Endothelial cell of umbilical vein (primary cell): Measurements from ENCODE around the gene CLIP3. TPM values are rescaled to one million over a fixed set of nuclear protein-coding genes. Genes with fewer than 3 reads are reported as not detected.
A peak's percentile ranks its signal among the peaks of the same experiment; 100 is the strongest.
"Not testable (repeated sequence)": the region's sequence is repeated elsewhere in the genome, so short reads cannot be mapped to it uniquely, and the experiment has no call there.

Source experiments
- BruUV-seq: library from RNA; stranded (reverse); fragments of 400-500 nt; replicated peaks from 2 replicates; lab custom pipeline; 2021; lab: Mats Ljungman, UMichigan
- CTCF ChIA-PET: fragments of 300-600, 350-600 bp; sonication (Branson Sonifier 250); formaldehyde crosslinking; loops from one replicate; lab custom pipeline; 2021; ENCODE audit warnings: antibody characterized with exemption, inconsistent platforms; lab: Charles Lee
- POLR2A ChIA-PET: fragments of 300-600, 350-600 bp; sonication (Branson Sonifier 250); formaldehyde crosslinking; loops from one replicate; lab custom pipeline; 2021; ENCODE audit warnings: antibody characterized with exemption, inconsistent platforms; lab: Charles Lee
- DNase-seq: peaks from one replicate; pipeline ENCODE4 v3.0.0-alpha.2; 2011; ENCODE audit warnings: low read depth, low spot score
- FAIRE-seq: peaks from 2 replicates; lab custom pipeline; 2011; peaks lifted over from hg19 to GRCh38; lab: Jason Lieb, UNC
- H2AFZ ChIP-seq: 2 replicates; pipeline ENCODE4 v1.6.0; 2012; ENCODE audit warnings: low read depth, low read length, control low read depth, inconsistent platforms
- H3K27ac ChIP-seq: 2 replicates; pipeline ENCODE4 v1.5.1; 2011; ENCODE audit warnings: low read depth, mild to moderate bottlenecking, control low read depth, low read length, moderate library complexity; ENCODE audit not compliant: insufficient read depth
- H3K27me3 ChIP-seq, 2 experiments: 2 replicates each; pipeline versions ENCODE4 v1.6.0 to v1.6.1; 2011; ENCODE audit warnings: low read length in 2 of 2, mixed read lengths in 1 of 2; ENCODE audit not compliant: control insufficient read depth in 2 of 2, insufficient read depth in 2 of 2
- H3K36me3 ChIP-seq, 2 experiments: 2 replicates in 1 of 2; 3 replicates in 1 of 2; pipeline ENCODE4 v1.5.1; 2011; ENCODE audit warnings: low read length in 2 of 2, mild to moderate bottlenecking in 1 of 2, moderate library complexity in 1 of 2; ENCODE audit not compliant: control insufficient read depth in 2 of 2, insufficient read depth in 2 of 2; ENCODE audit errors: extremely low read depth in 1 of 2
- H3K4me1 ChIP-seq: 3 replicates; pipeline ENCODE4 v1.5.1; 2011; ENCODE audit warnings: mild to moderate bottlenecking, low read length; ENCODE audit not compliant: control insufficient read depth, insufficient read depth; ENCODE audit errors: extremely low read depth
- H3K4me2 ChIP-seq: 2 replicates; pipeline ENCODE4 v1.6.1; 2011; ENCODE audit warnings: low read length, control low read depth, mixed read lengths; ENCODE audit not compliant: insufficient read depth
- H3K4me3 ChIP-seq, 3 experiments: fragments of 200-600 bp in 1 of 3; sonication (generic), shearing (Covaris generic) in 1 of 3; replicated peaks in 1 of 3; 2 replicates each; pipeline ENCODE4 v1.5.1; 2011 to 2016; ENCODE audit warnings: control low read depth in 3 of 3, low read length in 3 of 3, mild to moderate bottlenecking in 2 of 3, inconsistent platforms in 1 of 3, low read depth in 1 of 3, moderate library complexity in 1 of 3; ENCODE audit not compliant: insufficient read depth in 1 of 3
- H3K79me2 ChIP-seq: 2 replicates; pipeline ENCODE4 v1.6.0; 2012; ENCODE audit warnings: low read length, inconsistent platforms; ENCODE audit not compliant: control insufficient read depth, insufficient read depth
- H3K9ac ChIP-seq: replicated peaks from 2 replicates; pipeline ENCODE3; 2011; ENCODE audit warnings: low read length, control low read depth; ENCODE audit not compliant: insufficient read depth; ENCODE audit errors: extremely low read depth
- H3K9me1 ChIP-seq: replicated peaks from 3 replicates; pipeline ENCODE4 v1.6.0; 2011; ENCODE audit warnings: mild to moderate bottlenecking, low read length; ENCODE audit not compliant: control insufficient read depth, insufficient read depth; ENCODE audit errors: extremely low read depth
- H3K9me3 ChIP-seq: replicated peaks from 2 replicates; pipeline ENCODE4 v1.5.1; 2012; ENCODE audit warnings: low read length, inconsistent platforms; ENCODE audit not compliant: control insufficient read depth, insufficient read depth
- H4K20me1 ChIP-seq: replicated peaks from 2 replicates; pipeline ENCODE3; 2011; ENCODE audit warnings: mild to moderate bottlenecking, low read length; ENCODE audit not compliant: control insufficient read depth, insufficient read depth; ENCODE audit errors: extremely low read depth
- EZH2 ChIP-seq: IDR thresholded peaks from 2 replicates; pipeline ENCODE4 v1.6.1; 2012; ENCODE audit warnings: borderline replicate concordance, low read depth, mild to moderate bottlenecking, moderate library complexity, low read length, inconsistent platforms; ENCODE audit not compliant: severe bottlenecking
- FOS ChIP-seq: IDR thresholded peaks from 2 replicates; pipeline ENCODE4 v1.6.1; 2011; ENCODE audit warnings: mild to moderate bottlenecking, low read length, moderate library complexity, borderline replicate concordance; ENCODE audit not compliant: insufficient read depth
- GATA2 ChIP-seq: IDR thresholded peaks from 2 replicates; pipeline ENCODE4 v1.7.0; 2011; ENCODE audit warnings: low read depth, mild to moderate bottlenecking, moderate library complexity, mixed read lengths, low read length; ENCODE audit not compliant: insufficient read length, insufficient read depth
- JUN ChIP-seq: IDR thresholded peaks from 2 replicates; pipeline ENCODE4 v1.6.1; 2011; ENCODE audit warnings: borderline replicate concordance, low read depth; ENCODE audit not compliant: insufficient read length, insufficient read depth
- MYC ChIP-seq: IDR thresholded peaks from one replicate; pipeline ENCODE4 v1.6.1; 2011; ENCODE audit warnings: mild to moderate bottlenecking, low read depth, low read length
- POLR2A ChIP-seq: IDR thresholded peaks from 2 replicates; pipeline ENCODE4 v1.6.1; 2012; ENCODE audit warnings: low read depth, mild to moderate bottlenecking, control low read depth, low read length
- POLR2AphosphoS5 ChIP-seq: IDR thresholded peaks from 2 replicates; pipeline ENCODE4 v1.6.1; 2012; ENCODE audit warnings: low read depth, mild to moderate bottlenecking, control low read depth, low read length, moderate library complexity; ENCODE audit not compliant: insufficient read depth
- dilution Hi-C: fragments of 300-500 bp; cut with MboI; formaldehyde crosslinking; loops from one replicate; pipeline ENCODE4 v1.15.0; 2019; ENCODE audit warnings: low sequenced_read_pairs; ENCODE audit not compliant: extremely low pct_ligation_motif_present
- intact Hi-C: fragments of 100-400 bp; cut with micrococcal nuclease; formaldehyde crosslinking; loops from one replicate; pipeline ENCODE4 v1.10.0; 2022
- polyA plus RNA-seq, 4 experiments: library from polyadenylated mRNA; depleted of rRNA in 3 of 4; stranded (reverse) in 3 of 4; unstranded in 1 of 4; fragments of >200 nt; gene quantifications; 2 replicates each; pipeline versions ENCODE4 v1.2.1 to v1.2.3, GENCODE V29; 2011 to 2012; ENCODE audit warnings: missing spikeins in 1 of 4
- total RNA-seq: library from RNA; stranded (reverse); gene quantifications from 2 replicates; pipeline ENCODE4 v1.2.3, GENCODE V29; 2021
- TF ChIP-seq, protein P1 (sequence below): IDR thresholded peaks from 2 replicates; pipeline ENCODE4 v1.6.1; 2011; ENCODE audit not compliant: insufficient read depth, insufficient read length
- TF ChIP-seq, protein P2 (sequence below), 2 donors: IDR thresholded peaks; 1 replicate in 1 of 2; 2 replicates in 1 of 2; pipeline ENCODE4 v1.5.1; 2011; ENCODE audit warnings: low read length in 2 of 2, mild to moderate bottlenecking in 2 of 2, moderate library complexity in 2 of 2, control low read depth in 1 of 2, inconsistent platforms in 1 of 2, low read depth in 1 of 2; ENCODE audit not compliant: insufficient read depth in 1 of 2; ENCODE audit errors: extremely low read depth in 1 of 2

CLIP3 gene
- total and polyA plus RNA-seq, 2 donors (not counting 3 experiments of a cell fraction or from before 2014, with no cell fraction given): 7.0 to 24.4 TPM

DNA sequence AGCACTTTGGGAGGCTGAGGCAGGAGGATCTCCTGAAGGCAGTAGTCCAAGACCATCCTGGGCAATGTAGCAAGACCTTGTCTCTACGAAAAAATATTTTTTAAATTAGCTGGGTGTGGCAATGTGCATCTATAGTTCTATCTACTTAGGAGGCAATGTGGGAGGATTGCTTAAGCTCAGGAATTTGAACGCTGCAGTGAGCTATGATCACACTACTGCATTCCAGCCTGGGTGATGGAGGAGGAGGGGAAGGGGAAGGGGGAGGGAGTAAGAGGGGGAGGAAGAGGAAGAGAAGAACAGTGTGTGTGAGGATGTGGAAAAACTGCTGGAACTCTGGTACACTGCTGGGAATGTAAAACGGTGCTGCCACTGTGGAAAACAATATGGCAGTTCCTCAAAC, 9.2 kb upstream of the CLIP3 start:
- no peak overlapping the region for H3K4me2 ChIP-seq
- intact Hi-C loops (no loop called here), dilution Hi-C loops (no loop called here)
- no peak overlapping the region for H3K9ac ChIP-seq
- no peaks in the 10 kb centered on the region for H4K20me1 ChIP-seq
- no peaks in the 10 kb centered on the region for H3K79me2 ChIP-seq
- H3K36me3 ChIP-seq: no peaks in the 10 kb centered on the region
- TF ChIP-seq POLR2A (no peak), EZH2 (no peak), JUN (no peak), POLR2AphosphoS5 (no peak), FOS (no peak), MYC (no peak), GATA2 (no peak)
- TF ChIP-seq, protein P1, sequence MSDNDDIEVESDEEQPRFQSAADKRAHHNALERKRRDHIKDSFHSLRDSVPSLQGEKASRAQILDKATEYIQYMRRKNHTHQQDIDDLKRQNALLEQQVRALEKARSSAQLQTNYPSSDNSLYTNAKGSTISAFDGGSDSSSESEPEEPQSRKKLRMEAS: no peak
- TF ChIP-seq, protein P2, sequence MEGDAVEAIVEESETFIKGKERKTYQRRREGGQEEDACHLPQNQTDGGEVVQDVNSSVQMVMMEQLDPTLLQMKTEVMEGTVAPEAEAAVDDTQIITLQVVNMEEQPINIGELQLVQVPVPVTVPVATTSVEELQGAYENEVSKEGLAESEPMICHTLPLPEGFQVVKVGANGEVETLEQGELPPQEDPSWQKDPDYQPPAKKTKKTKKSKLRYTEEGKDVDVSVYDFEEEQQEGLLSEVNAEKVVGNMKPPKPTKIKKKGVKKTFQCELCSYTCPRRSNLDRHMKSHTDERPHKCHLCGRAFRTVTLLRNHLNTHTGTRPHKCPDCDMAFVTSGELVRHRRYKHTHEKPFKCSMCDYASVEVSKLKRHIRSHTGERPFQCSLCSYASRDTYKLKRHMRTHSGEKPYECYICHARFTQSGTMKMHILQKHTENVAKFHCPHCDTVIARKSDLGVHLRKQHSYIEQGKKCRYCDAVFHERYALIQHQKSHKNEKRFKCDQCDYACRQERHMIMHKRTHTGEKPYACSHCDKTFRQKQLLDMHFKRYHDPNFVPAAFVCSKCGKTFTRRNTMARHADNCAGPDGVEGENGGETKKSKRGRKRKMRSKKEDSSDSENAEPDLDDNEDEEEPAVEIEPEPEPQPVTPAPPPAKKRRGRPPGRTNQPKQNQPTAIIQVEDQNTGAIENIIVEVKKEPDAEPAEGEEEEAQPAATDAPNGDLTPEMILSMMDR (IDR thresholded peaks at IDR 0.05; ENCODE audit: extremely low read depth in 1 of 2, insufficient read depth in 1 of 2, low read depth in 1 of 2, low read length in 2 of 2): no peak
- no peak overlapping the region for H3K27ac ChIP-seq
- H3K27me3 ChIP-seq: no peaks in the 10 kb centered on the region
- no peak overlapping the region for H2AFZ ChIP-seq
- no TSS peak for BruUV-seq
- DNase-seq: peak; percentile 10
- ChIA-PET POLR2A (no interaction called here), CTCF (interaction anchor here (0.7 kb wide), 1 partner anchor 535 kb away, joined by 3 read pairs; no protein-coding TSS in a partner anchor)
- H3K4me3 ChIP-seq: no peak overlapping the region
- H3K9me3 ChIP-seq: no peaks in the 10 kb centered on the region
- FAIRE-seq: no peak
- no peaks in the 10 kb centered on the region for H3K9me1 ChIP-seq
- H3K4me1 ChIP-seq: no peaks in the 10 kb centered on the region

DNA sequence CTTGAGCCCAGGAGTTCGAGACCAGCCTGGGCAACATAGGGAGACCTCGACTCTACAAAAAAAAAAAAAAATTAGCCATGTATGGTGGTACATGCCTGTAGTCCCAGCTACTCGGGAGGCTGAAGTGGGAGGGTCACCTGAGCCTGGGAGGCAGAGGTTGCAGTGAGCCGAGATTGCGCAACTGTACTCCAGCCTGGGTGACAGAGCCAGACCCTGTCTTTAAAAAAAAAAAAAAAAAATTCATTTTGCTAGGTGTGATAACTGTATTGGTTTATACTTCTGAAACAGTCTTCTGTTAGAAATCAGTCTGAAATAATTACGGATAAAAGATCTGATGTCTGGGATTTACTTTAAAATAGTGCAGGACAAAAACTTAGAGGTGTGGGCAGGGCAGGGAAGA, 8.4 kb upstream of the CLIP3 start:
- BruUV-seq, H3K4me2 ChIP-seq, H3K4me1 ChIP-seq, H4K20me1 ChIP-seq, H2AFZ ChIP-seq, H3K4me3 ChIP-seq, H3K27me3 ChIP-seq, H3K9ac ChIP-seq, H3K36me3 ChIP-seq, H3K9me1 ChIP-seq, FAIRE-seq, H3K27ac ChIP-seq, CTCF ChIA-PET, DNase-seq, H3K79me2 ChIP-seq, dilution Hi-C loops, H3K9me3 ChIP-seq, intact Hi-C loops, POLR2A ChIA-PET: not testable (repeated sequence)
